Activated naive CD4-positive, alpha-beta T cell treated with Interleukin-2 at 50 U/mL for 16 hours (primary cell): ENCODE measurements around the gene IFIT1B.
A peak's percentile ranks its signal among the peaks of the same experiment; 100 is the strongest.
"Not testable (repeated sequence)": the region's sequence is repeated elsewhere in the genome, so short reads cannot be mapped to it uniquely, and the experiment has no call there.

Source experiments
- DNase-seq: peaks from one replicate; pipeline ENCODE4 v3.0.0-alpha.2; 2020

Gene IFIT1B

DNA sequence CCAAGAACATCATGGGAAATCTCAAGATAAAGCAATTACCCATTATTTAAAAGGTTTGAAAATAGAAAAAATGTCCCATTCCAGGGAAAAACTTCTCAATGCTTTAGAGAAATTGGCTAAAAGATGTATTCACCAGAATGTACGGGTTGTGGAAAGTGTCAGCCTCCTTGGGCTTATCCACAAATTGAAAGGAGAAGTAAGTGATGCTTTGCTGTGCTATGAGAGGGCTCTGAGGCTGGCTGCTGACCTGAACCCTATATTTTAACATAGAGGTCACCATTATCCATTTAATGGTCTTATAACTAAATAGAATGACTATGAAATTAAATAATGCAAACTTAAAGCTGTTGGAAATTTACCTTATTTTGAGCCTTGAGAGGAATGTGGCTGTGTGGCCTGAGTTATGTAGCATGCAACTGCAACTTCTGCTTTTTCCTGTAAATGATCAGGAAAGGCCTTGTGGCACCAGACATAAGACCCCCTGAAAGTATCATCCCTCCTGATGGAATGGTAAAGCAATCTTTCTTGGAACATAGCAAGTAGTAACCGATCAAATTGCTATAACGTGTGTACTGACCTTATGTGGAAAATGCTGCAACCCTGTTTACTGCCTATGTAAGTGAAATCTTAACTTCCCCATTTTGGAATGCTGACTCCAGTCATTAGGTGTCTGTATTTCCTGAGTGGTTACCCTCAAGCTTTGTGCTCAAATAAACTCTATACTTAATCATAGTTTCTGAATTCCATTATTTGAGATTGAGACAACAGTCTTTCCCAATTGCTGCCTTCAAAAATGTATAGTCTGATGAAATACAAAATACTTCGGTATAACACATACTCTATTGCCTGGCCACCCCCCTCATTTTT, 6.9 kb downstream of the IFIT1B start:
- no peak for DNase-seq

DNA sequence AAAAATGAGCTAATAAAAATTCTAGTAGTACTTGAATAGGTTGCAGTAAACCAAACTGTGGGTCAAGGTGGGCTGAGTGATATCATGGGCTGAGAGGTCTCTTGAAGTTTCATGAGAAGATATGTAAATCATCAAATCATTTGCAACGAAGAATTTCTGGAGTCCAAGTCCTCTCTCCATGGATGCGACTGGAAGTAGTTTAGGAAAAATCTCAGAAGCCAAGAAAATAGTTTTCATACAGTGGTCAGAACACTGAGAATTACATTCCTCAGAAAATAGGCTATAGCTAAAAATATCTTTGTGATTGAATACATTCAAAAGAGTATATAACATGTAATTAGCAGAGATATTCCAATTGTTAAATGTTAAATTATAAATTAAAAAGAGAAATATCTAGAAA, 10.9 kb downstream of the IFIT1B start:
- no peak for DNase-seq

DNA sequence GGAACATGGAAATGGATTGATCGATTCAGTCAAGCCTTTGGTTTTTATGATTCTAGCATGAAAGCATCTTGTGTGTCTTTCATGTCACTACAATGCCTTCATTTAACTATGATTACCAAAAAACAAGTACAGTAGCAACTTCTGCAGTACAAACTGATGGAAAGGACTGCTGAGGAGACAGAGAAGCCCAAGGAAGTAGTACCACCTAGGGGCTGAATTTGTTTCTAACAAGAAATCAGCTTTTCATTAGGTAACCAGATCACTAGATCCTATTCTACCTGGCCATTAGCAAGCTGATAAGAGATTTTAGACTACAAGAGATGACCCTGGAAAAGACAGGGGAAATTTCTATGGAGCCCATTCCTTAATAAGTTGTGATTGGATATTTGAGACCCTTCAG, 11.4 kb downstream of the IFIT1B start:
- DNase-seq: no peak

DNA sequence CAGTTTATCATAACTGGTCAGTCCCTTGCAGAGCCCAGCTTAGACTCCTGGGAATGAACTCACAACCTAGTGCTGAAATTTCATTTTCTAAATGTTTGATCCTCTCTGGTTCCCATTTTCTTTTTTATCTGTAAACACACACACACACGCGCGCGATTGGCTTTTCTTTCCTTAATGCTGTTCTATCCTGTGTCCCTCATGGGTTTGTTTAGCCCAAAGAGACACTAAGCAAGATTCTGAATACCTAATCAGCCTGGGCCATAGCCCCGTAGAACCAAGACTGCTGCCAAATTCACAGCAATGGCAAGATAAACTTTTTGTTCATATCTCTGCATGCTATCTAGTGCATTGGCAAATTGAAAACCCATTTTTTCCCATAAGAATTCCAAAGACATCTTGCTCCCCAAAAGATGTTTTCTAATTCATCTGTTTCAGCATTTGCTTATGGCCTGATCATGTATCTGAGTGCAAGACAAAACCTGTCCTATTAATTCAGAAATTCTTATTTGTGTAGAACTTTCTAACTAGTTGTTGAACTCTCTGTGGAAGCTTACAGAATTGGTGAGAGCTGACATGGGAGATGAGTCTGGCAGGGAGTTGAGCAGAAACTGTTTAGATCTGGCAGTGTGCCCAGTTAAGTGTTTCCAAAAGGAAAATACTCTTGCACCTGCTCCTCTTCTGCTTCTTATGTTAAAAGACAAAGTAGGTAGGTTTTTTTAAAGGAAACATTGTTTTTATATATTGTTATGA, 12.8 kb downstream of the IFIT1B start:
- no peak for DNase-seq

DNA sequence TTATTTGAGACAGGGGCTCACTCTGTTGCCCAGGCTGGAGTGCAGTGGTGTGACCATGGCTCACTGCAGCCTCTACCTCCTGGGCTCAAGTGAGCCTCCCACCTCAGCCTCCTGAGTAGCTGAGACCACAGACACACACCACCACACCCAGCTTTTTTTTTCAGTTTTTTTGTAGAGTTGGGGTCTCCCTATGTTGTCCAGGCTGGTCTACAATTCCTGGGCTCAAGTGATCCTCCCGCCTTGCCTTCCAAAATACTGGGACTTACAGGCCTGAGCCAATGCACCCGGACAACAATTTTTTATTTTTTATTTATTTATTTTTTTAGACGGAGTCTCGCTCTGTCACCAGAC, 13.3 kb downstream of the IFIT1B start:
- DNase-seq: not testable (repeated sequence)

DNA sequence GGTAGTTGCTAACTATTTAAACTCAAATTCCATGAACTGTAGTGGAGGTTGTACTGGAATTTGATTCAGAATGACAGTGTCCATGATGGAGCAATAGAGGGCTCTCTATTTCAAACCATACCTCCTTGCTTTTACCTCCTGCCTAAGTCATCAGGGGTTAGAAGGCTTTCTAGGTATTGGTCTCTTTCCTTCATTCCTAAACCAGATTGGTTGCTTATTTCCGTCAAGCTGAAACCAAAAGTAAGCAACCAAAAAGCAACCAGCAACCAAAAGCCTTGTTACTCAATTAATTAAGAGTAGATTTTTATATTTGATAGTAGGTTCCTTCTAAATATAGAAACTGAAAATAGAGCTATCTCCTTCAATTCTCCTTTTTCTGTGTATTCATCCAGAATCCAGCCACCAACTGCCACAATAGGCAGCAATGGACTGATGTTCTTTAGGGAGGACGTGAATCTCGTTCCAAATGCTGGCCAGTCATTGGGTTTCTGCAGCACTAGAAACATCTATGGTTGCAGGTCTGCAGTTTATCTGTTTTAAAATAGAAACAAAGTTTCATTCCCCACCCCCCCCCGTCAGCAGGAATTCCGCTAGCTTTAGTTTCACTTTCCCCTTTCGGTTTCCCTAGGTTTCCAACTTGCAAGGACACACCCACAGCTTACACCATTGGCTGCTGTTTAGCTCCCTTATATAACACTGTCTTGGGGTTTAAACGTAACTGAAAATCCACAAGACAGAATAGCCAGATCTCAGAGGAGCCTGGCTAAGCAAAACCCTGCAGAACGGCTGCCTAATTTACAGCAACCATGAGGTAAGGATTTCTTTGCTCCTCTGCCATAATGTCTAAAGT, 14.3 kb downstream of the IFIT1B start, which contains the start of gene IFIT1:
IFIT1 (plus strand) TSS at position 717 of the 850 bp plus-strand sequence; CDS start at position 807, 90 bp downstream.
- peak; percentile 25 for DNase-seq

DNA sequence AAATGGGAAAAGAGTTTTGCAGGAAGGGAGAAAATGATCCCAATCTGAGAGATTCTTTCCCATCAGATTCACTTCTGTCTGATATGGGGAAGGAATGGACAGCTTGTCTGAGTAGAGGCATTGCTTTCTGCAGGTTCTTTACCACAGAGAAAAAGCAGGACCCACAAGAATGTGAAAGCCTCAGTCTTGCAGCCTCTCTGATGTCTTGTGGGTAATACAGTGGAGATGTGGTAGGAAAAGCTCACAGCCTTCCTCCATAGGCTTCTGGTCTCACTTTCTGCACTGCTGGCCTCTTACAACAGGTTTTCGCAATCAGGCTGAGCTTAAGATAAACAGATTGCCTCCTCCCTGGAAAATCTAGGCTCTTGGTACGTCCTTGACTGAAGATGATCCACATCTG, 15.1 kb downstream of the IFIT1B start:
- DNase-seq: no peak

DNA sequence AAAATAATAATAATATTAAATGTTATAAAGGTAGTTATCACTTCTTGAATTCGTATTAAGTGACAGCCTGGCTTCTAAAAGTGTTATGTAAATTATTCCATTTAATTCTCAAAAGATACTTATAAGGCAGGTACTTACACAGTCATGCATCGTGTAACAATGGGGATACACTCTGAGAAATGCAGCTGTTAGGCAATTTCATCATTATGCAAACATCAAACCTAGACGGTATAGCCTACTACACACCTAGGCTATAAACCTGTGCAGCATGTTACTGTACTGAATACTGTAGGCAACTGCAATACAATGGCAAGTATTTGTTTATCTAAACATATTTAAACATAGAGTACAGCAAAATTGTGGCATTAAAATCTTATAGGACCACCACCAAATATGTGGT, 16.0 kb downstream of the IFIT1B start:
- DNase-seq: no peak

DNA sequence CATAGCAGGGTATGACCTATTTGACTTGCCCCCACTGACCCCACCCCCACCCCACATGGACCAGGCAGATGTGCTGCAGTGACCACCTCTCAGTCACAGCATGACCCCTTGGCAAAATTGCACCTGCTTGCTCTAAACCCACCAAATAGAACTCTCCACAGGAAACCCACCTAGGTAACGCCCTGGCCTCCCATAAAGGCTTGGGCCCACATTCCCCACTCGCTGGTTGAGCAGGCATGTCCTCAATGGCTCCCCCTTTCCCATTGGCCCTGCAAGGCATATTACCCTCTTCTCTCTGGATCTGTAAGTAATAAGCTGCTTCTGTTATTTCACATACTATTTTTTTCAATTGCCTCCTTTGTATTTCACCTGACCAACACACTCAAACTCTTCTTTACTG, 17.3 kb downstream of the IFIT1B start:
- DNase-seq: no peak

DNA sequence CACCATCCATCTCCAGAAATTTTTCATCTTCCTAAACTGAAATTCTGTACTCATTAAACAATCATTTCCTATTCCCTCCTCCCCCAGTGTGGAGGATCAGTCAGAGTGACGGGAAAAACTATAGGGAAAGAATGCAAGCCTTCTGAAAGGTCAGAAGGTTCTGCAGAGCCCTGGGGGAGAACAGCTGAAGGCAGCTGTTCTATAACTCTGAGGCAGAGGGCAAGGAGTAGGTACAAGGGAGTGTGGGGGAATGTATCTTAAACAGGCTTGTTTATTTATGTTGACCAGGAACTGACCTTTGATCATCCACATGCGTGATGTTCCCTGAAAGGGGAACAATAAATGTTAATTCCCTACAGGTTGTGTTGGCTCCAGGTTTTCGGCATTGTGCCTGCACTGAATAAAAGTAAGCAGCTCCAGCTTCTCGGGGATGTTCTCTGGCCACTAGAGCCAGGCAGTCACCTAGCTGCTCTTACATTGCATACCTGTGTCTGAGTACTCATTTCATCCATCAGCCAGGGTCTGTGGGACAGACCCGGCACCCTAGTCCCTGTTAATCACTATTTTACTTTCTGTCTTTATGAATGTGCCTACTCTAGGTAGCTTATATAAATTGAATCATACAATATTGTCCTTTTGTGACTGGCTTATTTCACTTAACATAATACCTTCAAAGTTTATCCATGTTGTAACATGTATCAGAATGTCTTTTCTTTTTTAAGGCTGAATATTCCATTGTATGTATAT, 20.3 kb downstream of the IFIT1B start:
- no peak for DNase-seq

DNA sequence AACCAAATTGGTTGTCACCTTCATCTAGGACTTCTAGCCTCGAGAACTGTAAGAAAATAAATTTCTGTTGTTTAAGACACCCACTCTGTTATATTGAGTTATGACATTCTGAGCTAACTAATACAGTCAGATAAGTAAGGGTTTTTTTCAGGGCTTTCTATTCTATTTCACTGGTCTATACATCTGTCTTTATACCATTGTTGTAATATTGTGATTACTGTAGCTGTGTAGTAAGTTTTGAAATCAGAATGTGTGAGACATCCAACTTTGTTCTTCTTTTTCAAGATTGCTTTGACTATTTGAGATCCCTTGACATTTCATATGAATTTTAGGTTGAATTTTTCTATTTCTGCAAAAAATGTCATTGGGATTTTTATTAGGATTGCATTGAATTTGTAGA, 22.1 kb downstream of the IFIT1B start:
- DNase-seq: no peak

DNA sequence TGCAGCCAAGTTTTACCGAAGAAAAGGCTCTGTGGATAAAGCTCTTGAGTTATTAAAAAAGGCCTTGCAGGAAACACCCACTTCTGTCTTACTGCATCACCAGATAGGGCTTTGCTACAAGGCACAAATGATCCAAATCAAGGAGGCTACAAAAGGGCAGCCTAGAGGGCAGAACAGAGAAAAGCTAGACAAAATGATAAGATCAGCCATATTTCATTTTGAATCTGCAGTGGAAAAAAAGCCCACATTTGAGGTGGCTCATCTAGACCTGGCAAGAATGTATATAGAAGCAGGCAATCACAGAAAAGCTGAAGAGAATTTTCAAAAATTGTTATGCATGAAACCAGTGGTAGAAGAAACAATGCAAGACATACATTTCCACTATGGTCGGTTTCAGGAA, 25.2 kb downstream of the IFIT1B start:
- DNase-seq: no peak

DNA sequence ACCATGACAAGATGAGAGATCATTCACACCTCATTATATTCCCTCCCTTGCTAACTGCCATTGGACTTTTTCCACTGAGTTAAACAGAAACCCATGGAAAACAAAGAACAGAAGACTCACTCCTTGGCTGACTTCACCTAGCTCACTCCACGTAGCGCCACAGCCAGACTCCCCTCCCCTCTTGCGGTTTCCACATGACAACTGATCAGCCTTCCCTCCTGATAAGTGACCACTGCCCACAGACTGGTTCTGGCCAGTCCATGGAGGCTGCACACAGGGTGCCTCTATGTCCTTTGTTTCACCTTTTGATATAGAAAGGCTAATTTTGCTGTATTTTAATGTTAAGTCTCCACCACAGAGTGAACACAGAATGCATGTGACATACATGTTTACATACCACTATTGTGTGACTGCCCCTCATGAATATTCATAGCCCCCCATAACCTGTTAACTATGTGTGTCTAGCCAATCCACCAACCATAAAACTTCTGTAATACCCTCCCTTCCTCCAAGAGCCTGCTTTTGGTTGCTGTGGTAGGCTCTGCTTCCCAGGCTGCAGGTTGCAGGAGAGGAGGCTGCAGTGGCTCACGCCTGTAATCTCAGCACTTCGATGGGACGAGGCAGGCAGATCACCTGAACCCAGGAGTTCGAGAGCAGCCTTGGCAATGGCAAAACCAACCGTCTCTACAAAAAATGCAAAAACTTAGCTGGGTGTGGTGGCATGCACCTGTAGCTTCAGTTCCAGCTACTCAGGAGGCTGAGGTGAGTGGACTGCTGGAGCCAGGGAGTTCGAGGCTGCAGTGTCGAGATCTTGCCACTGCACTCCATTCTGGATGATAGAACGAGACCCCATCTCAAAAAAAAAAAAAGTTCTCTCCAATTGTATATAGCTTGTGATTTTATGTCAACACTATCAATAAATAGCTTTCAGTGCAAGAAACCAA, 26.5 kb downstream of the IFIT1B start:
- DNase-seq: no peak

DNA sequence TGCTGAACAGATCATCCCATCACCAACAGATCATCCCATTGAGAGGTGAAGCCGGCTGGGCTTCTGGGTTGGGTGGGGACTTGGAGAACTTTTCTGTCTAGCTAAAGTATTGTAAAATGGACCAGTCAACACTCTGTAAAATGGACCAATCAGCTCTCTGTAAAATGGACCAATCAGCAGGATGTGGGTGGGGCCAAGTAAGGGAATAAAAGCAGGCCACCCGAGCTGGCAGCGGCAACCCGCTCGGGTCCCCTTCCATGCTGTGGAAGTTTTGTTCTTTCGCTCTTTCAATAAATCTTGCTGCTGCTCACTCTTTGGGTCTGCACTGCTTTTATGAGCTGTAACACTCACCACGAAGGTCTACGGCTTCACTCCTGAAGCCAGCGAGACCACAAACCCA, 28.3 kb downstream of the IFIT1B start:
- not testable (repeated sequence) for DNase-seq

DNA sequence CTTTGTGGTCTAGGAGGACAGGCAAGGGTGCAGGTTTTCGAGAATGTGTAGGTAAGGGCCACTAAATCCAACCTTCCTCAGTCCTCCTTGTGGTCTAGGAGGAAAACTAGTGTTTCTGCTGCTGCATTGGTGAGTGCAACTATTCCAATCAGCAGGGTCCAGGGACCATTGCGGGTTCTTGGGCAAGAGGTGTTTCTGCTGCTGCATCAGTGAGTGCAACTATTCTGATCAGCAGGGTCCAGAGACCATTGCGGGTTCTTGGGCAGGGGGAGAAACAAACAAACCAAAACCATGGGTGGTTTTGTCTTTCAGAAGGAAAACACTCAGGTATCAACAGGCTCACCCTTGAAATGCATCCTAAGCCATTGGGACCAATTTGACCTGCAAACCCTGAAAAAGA, 29.9 kb downstream of the IFIT1B start:
- DNase-seq: not testable (repeated sequence)

DNA sequence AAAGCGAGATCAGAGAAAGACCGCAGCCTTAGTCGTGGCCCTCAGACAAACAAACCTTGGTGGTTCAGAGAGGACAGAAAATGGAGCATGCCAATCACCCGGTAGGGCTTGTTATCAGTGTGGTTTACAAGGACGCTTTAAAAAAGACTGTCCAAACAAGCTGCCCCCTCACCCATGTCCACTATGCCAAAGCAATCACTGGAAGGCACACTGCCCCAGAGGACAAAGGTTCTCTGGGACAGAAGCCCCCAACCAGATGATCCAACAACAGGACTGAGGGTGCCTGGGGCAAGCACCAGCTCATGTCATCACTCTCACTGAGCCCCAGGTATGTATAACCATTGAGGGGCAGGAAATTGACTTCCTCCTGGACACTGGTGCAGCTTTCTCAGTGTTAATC, 31.4 kb downstream of the IFIT1B start:
- not testable (repeated sequence) for DNase-seq

DNA sequence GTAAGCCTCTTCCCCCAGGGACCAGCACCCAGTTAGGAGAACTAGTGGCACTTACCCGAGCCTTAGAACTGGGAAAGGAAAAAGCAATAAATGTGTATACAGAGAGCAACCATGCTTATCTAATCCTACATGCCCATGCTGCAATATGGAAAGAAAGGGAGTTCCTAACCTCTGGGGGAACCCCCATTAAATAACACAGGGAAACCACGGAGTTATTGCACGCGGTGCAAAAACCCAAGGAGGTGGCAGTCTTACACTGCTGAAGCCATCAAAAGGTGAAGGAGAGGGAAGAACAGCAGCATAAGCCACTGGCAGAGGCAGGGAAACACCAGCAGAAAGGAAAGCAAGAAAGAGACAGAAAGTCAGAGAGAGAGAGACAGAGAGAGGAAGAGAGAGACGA, 32.7 kb downstream of the IFIT1B start:
- DNase-seq: not testable (repeated sequence)

DNA sequence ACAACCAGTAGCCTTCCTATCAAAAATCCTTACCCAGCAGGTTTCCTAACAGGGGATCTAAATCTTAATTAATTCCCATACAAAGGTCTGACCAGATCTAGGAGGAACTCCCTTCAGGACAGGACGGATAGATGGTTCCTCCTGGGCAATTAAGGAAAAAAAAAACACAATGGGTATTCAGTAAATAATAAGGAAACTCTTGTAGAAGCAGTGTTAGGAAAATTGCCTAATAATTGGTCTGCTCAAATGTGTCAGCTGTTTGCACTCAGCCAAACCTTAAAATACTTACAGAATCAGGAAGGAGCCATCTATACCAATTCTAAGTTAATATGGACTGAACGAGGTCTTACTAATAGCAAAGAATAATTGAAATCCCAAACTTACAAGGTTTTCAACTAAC, 33.3 kb downstream of the IFIT1B start:
- DNase-seq: not testable (repeated sequence)

DNA sequence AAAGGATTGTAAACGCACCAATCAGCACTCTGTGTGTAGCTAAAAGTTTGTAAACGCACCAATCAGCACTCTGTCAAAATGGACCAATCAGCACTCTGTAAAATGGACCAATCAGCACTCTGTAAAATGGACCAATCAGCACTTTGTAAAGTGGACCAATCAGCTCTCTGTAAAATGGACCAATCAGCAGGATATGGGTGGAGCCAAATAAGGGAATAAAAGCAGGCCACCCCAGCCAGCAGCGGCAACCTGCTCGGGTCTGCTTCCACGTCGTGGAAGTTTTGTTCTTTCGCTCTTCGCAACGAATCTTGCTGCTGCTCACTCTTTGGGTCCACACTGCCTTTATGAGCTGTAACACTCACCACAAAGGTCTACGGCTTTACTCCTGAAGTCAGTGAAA, 34.4 kb downstream of the IFIT1B start:
- peak; percentile 14 for DNase-seq

DNA sequence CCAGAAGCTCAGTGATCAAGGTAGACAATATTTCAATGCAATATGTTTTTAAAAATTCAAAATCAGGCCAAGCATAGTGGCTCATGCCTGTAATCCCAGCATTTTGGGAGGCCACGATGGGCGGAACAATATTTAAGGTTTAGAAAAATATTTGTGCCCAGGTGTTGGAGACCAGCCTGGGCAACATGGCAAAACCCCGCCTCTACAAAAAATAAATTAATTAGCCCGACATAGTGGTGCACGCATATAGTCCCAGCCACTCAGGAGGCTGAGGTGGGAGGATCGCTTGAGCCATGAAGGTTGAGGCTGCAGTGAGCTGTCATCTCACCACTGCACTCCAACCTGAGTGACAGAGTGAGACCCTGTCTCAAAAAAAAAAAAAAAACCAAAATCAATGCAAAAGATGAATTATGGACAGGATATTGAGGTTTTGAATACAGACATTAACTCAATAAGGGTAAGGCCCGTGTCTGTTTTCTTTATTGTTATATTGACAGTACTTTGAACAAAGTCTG, 35.6 kb downstream of the IFIT1B start:
- DNase-seq: no peak
